AG09319 (cell line): Measurements from ENCODE around the gene P2RX7.

Experiments
- DNase-seq: peaks from one replicate; pipeline ENCODE4 v3.0.0-alpha.2; 2010; ENCODE audit warnings: low read depth; ENCODE audit errors: extremely low read depth
- CTCF ChIP-seq: IDR thresholded peaks from 2 replicates; pipeline ENCODE4 v1.5.1; 2011; ENCODE audit warnings: low read depth, mild to moderate bottlenecking, inconsistent platforms, low read length, moderate library complexity

P2RX7 gene

GRCh38 chr12:121176826-121177529, 44.3 kb downstream of the P2RX7 start:
- TF ChIP-seq CTCF = no peak
- DNase-seq = no peak

GRCh38 chr12:121181181-121181580, 48.5 kb downstream of the P2RX7 start:
- peak; percentile 20 for DNase-seq
- TF ChIP-seq CTCF = no peak

GRCh38 chr12:121182222-121182893, 49.7 kb downstream of the P2RX7 start:
- TF ChIP-seq CTCF = no peak
- DNase-seq = no peak

- no peak for DNase-seq
- TF ChIP-seq CTCF = no peak
Measured at GRCh38 chr12:121184425-121184824, 51.7 kb downstream of the P2RX7 start.

GRCh38 chr12:121184984-121185889, 52.6 kb downstream of the P2RX7 start:
- DNase-seq = no peak
- TF ChIP-seq CTCF = no peak

- DNase-seq = no peak
- no peak for TF ChIP-seq CTCF
Measured at GRCh38 chr12:121186826-121187225, 54.1 kb downstream of the P2RX7 start.

GRCh38 chr12:121187501-121187900, 54.8 kb downstream of the P2RX7 start:
- DNase-seq = no peak
- TF ChIP-seq CTCF = no peak
